ENCODE data around the gene POLN.
"Not testable (repeated sequence)": the region's sequence is repeated elsewhere in the genome, so short reads cannot be mapped to it uniquely, and the experiment has no call there.

The POLN gene

GRCh38 chr4:2217726-2218125, 24.2 kb downstream of the POLN start:
- no peaks in the 10 kb centered on the region for H3K36me3 ChIP-seq (ENCODE audit: insufficient read depth, low read length)
- H3K4me3 ChIP-seq (ENCODE audit: low read length, poor library complexity, severe bottlenecking): no peak overlapping the region
- no peaks in the 10 kb centered on the region for H3K9me2 ChIP-seq (replicated peaks; ENCODE audit: low read depth, low read length)
- no peak overlapping the region for H3K4me2 ChIP-seq (ENCODE audit: low read depth, low read length, poor library complexity, severe bottlenecking)
- no peaks in the 10 kb centered on the region for H3F3A ChIP-seq (ENCODE audit: low read depth)
- no peak overlapping the region for H3K9ac ChIP-seq (ENCODE audit: low read depth, low read length, poor library complexity, severe bottlenecking)
- H2AFZ ChIP-seq (ENCODE audit: low read length): no peak overlapping the region
- no peak for TF ChIP-seq EZH2phosphoT487 (IDR thresholded peaks at IDR 0.05; ENCODE audit: borderline replicate concordance)
- TF ChIP-seq, protein P1, sequence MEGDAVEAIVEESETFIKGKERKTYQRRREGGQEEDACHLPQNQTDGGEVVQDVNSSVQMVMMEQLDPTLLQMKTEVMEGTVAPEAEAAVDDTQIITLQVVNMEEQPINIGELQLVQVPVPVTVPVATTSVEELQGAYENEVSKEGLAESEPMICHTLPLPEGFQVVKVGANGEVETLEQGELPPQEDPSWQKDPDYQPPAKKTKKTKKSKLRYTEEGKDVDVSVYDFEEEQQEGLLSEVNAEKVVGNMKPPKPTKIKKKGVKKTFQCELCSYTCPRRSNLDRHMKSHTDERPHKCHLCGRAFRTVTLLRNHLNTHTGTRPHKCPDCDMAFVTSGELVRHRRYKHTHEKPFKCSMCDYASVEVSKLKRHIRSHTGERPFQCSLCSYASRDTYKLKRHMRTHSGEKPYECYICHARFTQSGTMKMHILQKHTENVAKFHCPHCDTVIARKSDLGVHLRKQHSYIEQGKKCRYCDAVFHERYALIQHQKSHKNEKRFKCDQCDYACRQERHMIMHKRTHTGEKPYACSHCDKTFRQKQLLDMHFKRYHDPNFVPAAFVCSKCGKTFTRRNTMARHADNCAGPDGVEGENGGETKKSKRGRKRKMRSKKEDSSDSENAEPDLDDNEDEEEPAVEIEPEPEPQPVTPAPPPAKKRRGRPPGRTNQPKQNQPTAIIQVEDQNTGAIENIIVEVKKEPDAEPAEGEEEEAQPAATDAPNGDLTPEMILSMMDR (conservative IDR thresholded peaks at IDR 0.05; ENCODE audit: low read length): no peak
- H3K4me1 ChIP-seq (ENCODE audit: insufficient read depth, low read length, poor library complexity, severe bottlenecking): no peaks in the 10 kb centered on the region
- no peaks in the 10 kb centered on the region for H4K20me1 ChIP-seq (ENCODE audit: insufficient read depth, low read length, poor library complexity, severe bottlenecking)
- H3K79me2 ChIP-seq (ENCODE audit: insufficient read depth, low read length): no peaks in the 10 kb centered on the region
- H3K9me3 ChIP-seq (ENCODE audit: insufficient read depth, low read depth, low read length): no peaks in the 10 kb centered on the region
- no peaks in the 10 kb centered on the region for H3K27me3 ChIP-seq (ENCODE audit: insufficient read depth, low read length, poor library complexity, severe bottlenecking)

DNA sequence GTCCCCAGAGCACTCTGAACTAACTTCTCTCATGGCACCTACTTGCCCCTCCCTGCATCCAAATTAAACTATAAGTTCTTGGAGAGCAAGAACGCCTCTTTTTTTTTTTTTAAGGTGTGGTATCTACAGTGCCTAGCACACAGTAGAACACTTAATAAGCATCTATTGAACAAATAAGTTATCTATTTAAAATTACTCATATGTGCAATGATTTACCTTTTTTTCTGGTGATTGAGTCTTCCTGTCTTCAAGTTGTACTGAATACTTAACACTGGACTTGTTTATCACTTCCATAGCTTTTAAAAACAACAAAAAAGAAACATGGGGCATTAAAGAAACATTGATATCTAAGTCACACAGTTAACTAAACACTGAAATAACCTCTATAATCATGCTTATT, 29.1 kb downstream of the POLN start:
- no peak overlapping the region for H3K4me3 ChIP-seq (ENCODE audit: low read length, poor library complexity, severe bottlenecking)
- H3K9me2 ChIP-seq (replicated peaks; ENCODE audit: low read depth, low read length): no peaks in the 10 kb centered on the region
- no peaks in the 10 kb centered on the region for H3K9me3 ChIP-seq (ENCODE audit: insufficient read depth, low read depth, low read length)
- H3K4me1 ChIP-seq (ENCODE audit: insufficient read depth, low read length, poor library complexity, severe bottlenecking): no peaks in the 10 kb centered on the region
- H3K27me3 ChIP-seq (ENCODE audit: insufficient read depth, low read length, poor library complexity, severe bottlenecking): no peaks in the 10 kb centered on the region
- no peak overlapping the region for H3K9ac ChIP-seq (ENCODE audit: low read depth, low read length, poor library complexity, severe bottlenecking)
- H2AFZ ChIP-seq (ENCODE audit: low read length): no peak overlapping the region
- no peaks in the 10 kb centered on the region for H3F3A ChIP-seq (ENCODE audit: low read depth)
- no peaks in the 10 kb centered on the region for H3K79me2 ChIP-seq (ENCODE audit: insufficient read depth, low read length)
- no peaks in the 10 kb centered on the region for H3K36me3 ChIP-seq (ENCODE audit: insufficient read depth, low read length)
- no peaks in the 10 kb centered on the region for H4K20me1 ChIP-seq (ENCODE audit: insufficient read depth, low read length, poor library complexity, severe bottlenecking)
- no peak overlapping the region for H3K4me2 ChIP-seq (ENCODE audit: low read depth, low read length, poor library complexity, severe bottlenecking)
- TF ChIP-seq, protein P1 (conservative IDR thresholded peaks at IDR 0.05; ENCODE audit: low read length): no peak
- no peak for TF ChIP-seq EZH2phosphoT487 (IDR thresholded peaks at IDR 0.05; ENCODE audit: borderline replicate concordance)

DNA sequence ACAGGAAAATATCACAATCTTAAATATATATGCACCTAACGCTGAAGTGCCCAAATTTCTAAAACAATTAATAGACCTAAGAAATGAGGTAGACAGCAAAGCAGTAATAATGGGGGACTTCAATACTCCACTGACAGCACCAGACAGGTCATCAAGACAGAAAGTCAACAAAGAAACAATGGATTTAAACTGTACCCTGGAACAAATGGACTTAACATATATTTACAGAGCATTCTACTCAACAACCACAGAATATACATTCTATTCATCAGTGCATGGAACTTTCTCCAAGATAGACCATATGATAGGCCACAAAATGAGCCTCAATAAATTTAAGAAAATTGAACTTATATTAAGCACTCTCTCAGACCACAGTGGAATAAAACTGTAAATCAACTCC, 39.1 kb downstream of the POLN start:
- H2AFZ ChIP-seq (ENCODE audit: low read length); H3K4me1 ChIP-seq (ENCODE audit: insufficient read depth, low read length, poor library complexity, severe bottlenecking); H4K20me1 ChIP-seq (ENCODE audit: insufficient read depth, low read length, poor library complexity, severe bottlenecking); H3K9me2 ChIP-seq (replicated peaks; ENCODE audit: low read depth, low read length); H3K79me2 ChIP-seq (ENCODE audit: insufficient read depth, low read length); H3K9me3 ChIP-seq (ENCODE audit: insufficient read depth, low read depth, low read length); H3K9ac ChIP-seq (ENCODE audit: low read depth, low read length, poor library complexity, severe bottlenecking); H3K36me3 ChIP-seq (ENCODE audit: insufficient read depth, low read length); H3K4me3 ChIP-seq (ENCODE audit: low read length, poor library complexity, severe bottlenecking); H3K27me3 ChIP-seq (ENCODE audit: insufficient read depth, low read length, poor library complexity, severe bottlenecking); H3K4me2 ChIP-seq (ENCODE audit: low read depth, low read length, poor library complexity, severe bottlenecking); H3F3A ChIP-seq (ENCODE audit: low read depth): not testable (repeated sequence)

DNA sequence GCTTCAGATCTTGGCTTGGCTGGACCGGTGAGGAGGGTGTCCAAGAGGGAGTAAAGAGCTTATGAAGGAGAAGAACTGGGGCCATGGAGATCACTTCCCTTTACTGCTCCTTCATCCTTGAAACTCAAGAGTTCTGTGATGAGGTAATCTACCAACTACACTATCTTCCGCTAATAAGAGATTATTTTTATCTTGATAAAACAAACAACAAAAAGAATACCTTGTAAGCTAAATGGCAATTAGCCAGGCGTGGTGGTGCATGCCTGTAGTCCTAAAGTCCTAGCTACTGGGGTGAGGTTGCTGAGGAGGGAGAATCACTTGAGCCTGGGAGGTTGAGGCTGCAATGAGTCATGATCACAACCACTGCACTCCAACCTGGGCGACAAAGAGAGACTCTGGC, 47.4 kb downstream of the POLN start:
- TF ChIP-seq EZH2phosphoT487 (IDR thresholded peaks at IDR 0.05; ENCODE audit: borderline replicate concordance): no peak
- TF ChIP-seq, protein P1 (conservative IDR thresholded peaks at IDR 0.05; ENCODE audit: low read length): no peak
- no peak overlapping the region for H3K9ac ChIP-seq (ENCODE audit: low read depth, low read length, poor library complexity, severe bottlenecking)
- no peaks in the 10 kb centered on the region for H3K9me3 ChIP-seq (ENCODE audit: insufficient read depth, low read depth, low read length)
- H3K4me2 ChIP-seq (ENCODE audit: low read depth, low read length, poor library complexity, severe bottlenecking): no peak overlapping the region
- H3K27me3 ChIP-seq (ENCODE audit: insufficient read depth, low read length, poor library complexity, severe bottlenecking): no peaks in the 10 kb centered on the region
- no peaks in the 10 kb centered on the region for H3K4me1 ChIP-seq (ENCODE audit: insufficient read depth, low read length, poor library complexity, severe bottlenecking)
- no peaks in the 10 kb centered on the region for H3F3A ChIP-seq (ENCODE audit: low read depth)
- H3K4me3 ChIP-seq (ENCODE audit: low read length, poor library complexity, severe bottlenecking): no peak overlapping the region
- no peak overlapping the region for H2AFZ ChIP-seq (ENCODE audit: low read length)
- no peaks in the 10 kb centered on the region for H3K36me3 ChIP-seq (ENCODE audit: insufficient read depth, low read length)
- no peaks in the 10 kb centered on the region for H3K9me2 ChIP-seq (replicated peaks; ENCODE audit: low read depth, low read length)
- H3K79me2 ChIP-seq (ENCODE audit: insufficient read depth, low read length): no peaks in the 10 kb centered on the region
- H4K20me1 ChIP-seq (ENCODE audit: insufficient read depth, low read length, poor library complexity, severe bottlenecking): no peaks in the 10 kb centered on the region

All from Loucy (cell line).